T1000 (cell line): ENCODE data around the gene CORO2A.
"Not testable (repeated sequence)": the region's sequence is repeated elsewhere in the genome, so short reads cannot be mapped to it uniquely, and the experiment has no call there.

Experiments used
- DNase-seq: peaks from one replicate; lab custom pipeline; 2025; ENCODE audit warnings: mixed read lengths; lab: John Stamatoyannopoulos, UW

The CORO2A gene

DNA sequence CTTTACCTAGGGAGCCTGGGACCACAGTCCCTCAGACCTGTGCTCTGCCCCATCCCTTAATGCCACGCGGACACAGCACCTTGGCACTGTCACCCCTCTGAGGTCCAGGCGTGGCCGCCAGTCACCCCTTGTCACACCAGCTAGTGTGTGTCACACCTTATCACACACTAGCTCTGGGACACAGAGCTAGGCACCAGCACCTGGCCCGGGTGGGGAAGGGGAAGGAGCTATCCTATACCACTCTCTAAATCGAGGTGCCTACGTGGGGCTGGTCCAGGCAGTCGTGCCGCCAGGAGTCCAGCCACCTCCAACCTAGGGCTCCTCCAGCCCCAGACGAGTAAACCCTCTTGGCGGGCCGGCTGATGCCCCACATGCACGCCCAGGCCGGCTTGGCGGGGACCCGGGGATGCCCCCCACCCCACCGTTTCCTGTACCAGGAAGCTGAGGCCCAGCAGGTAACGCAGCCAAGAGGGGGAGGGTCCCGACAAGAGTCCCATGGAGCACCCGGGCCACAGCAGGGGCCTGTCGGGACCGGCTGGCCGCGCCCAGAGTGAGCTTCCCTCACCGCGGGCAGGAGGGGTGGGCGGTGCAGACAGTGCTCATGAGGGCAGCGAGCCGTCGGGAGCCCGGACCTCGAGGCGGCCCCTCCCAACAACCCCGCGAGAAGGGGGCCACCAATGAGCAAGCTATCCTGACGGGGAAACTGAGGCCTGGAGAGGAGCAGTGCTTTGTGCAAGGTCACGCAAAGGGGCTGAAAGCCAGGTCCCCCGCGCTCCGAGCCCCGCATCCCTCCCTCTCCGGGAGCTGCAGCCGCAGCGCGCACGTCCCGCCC, 550 bp downstream of the CORO2A start:
- DNase-seq: no peak

GRCh38 chr9:98191181-98191608, 1.2 kb downstream of the CORO2A start:
- DNase-seq: no peak

DNA sequence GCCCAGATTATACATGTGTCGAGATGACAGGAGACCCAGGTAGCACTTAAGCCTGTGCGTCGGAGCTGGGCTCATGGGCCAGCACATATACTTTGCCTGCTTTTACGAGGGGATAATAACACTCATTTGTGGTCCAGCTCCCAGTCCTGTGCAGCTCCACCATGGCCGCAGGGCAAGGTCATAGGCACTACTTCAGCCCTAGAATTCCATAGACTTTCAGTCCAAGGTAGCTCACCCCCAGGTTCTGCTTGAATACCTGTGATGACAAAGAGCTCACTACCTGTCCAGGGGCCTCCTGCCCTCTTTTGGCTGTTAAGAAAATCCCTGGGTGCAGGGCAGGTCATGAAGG, 1.7 kb downstream of the CORO2A start:
- no peak for DNase-seq

- no peak for DNase-seq
These were observed 3.0 kb downstream of the CORO2A start for GRCh38 chr9:98189412-98189811.

DNA sequence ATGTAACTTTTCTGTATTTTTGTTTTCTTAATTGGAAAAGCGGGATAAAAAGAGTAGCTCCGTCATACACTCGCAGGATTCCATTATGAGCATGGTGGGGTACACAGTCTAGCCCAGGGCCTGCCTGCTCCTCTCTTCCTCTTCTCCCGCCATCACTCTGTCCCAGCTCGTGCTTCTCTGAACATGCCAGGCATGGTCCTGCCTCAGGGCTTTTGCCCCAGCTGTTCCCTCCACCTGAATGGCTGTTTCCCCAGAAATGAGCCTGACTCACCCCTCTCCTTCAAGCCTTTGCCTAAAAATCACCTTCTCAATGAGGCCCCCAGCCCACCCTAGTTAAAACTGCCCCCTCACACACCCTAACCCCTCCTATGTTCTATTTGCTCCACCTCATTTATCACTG, 4.5 kb downstream of the CORO2A start:
- DNase-seq: no peak

DNA sequence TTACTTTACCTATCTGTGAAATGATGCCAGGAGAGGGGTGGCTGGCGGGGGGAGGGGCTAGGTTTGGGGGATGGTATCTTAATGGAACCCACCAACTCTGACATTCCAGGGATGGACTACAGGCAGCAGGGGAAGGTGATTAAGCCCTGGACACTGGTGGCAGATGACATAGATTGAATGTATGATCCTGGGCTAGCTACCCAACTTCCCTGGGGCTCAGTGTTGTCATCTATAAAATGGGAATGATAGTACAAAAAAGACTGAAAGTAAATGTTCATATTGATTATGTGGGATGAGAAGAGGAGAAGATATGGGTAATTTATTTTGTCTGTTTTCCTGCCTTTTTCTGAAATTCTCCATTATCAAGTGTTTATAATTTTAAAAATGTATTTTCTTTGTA, 6.2 kb downstream of the CORO2A start:
- DNase-seq: no peak

DNA sequence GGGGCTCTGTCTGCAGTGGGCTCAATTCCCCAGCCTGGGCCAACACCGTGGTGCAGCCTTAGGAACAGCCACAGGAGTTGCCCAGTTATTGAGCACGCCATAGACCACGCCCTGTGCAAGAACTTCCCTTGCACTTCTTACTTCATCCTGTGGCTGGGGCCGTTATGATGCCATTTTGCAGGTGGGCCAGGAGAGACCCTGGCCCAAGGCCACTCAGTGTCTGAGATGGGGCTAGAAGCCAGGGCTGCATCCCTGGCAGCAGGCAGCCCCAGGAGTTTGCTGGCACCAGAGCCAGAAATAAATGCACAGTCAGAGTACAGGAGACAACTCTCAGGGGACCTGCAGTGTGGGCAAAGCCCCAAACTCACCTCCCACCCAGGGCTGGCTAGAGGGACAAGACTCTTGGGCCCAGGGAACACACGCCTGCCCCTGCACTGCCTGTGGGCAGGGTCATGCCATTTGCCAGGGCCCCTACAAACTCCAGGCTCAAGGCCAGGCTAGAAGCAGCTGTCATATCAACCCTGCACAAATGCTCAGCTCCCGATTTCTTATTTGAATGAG, 6.7 kb downstream of the CORO2A start:
- no peak for DNase-seq

GRCh38 chr9:98185021-98185567, 7.3 kb downstream of the CORO2A start:
- DNase-seq: no peak

GRCh38 chr9:98184326-98184725, 8.1 kb downstream of the CORO2A start:
- DNase-seq: no peak

DNA sequence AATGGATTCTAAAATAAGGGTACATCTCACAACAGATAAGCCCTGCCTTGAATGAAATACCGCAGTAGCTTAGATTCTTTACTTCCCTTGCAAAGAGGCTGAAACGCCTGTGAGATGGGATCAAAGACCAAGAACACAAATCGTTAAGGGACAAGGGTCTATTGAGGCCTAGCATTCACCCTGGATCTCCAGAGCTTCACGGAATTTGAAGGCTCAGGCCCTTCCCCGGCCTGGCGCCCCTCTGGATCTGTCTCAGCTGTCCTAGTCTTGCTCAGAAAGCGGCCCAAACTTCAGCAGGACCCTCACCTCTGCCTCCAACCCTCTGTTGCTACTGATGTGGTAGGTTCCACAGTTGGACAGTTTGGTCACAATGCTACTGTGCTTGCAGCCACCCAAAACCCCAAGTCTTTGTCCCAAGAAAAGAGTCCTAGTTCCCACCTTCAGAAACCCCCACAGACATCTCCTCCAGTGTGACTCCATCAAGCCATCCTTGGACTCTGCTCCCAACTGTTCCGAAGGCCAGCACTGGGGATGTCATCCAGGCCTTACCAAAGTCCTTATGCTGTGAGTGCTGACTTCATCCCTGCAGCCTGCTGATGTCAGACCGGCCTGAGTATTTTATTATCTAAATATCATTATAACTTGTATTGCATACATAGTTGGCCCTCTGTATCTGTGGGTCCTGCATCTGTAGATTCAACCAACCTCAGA, 9.4 kb downstream of the CORO2A start:
- DNase-seq: no peak

DNA sequence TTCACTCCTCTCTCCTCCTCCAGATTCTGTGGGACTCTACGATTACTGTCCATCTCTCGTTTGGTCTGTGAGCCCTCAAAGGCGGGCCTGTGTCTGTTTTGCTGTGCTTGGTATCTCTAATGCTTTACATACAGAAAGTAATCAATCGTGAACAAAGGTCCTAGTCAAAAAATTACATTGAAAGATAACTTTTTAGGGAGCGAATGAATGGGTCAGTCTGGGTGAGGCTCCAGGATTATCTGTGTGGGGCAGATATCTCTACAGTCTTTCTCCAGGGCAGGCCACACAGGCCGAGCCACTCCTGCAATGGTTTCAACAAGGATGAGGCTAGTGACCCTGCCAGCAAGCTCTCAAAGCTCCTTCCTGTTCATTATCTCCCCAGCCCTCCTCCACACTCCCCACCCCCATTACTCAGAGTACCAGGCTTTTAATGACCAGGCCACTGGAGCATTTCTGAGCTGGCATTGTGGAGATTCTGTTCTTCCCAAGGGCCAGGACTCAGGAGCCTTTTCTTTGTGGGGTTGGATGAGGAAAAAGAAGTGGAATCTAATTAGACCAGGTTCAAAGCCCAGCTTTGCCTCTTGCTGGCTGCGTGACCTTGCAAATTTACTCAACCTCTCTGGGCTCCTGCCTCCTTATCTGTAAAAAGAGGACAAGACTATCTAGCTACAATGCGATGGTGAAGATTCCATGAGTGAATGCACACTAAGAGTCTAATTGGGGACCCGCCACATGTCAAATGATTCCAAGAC, 10.2 kb downstream of the CORO2A start:
- DNase-seq: no peak

DNA sequence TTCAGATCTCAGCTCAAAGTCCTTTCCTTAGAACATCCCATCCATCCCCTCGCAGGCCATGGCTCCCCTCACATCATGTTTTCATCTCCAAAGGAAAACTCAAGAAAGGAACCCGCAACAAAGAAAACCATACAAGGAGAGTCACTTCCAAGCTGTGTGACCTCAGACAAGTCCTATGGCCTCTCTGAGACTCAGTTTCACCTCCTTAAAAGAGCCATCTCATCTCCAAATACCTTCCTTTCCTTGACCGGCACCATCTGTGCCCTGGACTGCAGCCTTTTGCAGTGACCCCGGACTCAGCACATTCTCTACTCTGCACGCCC, 10.7 kb downstream of the CORO2A start:
- DNase-seq: no peak

GRCh38 chr9:98180996-98181395, 11.4 kb downstream of the CORO2A start:
- DNase-seq: no peak

- DNase-seq: no peak
These were observed 13.3 kb downstream of the CORO2A start for GRCh38 chr9:98178874-98179850.

GRCh38 chr9:98176391-98177259, 15.8 kb downstream of the CORO2A start:
- DNase-seq: no peak

DNA sequence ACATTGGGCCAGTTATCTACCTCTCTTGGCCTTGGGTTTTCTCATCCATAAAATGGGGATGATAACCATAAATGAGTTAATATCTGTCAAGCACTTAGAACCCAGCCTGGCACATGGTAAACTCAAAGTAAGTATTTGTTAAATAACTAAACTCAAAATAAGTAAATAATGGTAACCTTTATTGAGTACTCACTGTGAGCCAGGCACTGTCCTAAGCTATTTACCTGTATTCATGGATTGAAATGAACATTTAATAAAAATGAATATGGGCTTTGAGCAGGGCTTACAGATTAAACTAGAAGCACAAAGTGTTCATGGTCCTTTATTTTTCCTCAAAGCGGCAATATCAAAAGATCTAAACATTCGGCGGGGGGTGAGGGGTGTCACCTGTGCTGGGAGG, 16.7 kb downstream of the CORO2A start:
- no peak for DNase-seq

DNA sequence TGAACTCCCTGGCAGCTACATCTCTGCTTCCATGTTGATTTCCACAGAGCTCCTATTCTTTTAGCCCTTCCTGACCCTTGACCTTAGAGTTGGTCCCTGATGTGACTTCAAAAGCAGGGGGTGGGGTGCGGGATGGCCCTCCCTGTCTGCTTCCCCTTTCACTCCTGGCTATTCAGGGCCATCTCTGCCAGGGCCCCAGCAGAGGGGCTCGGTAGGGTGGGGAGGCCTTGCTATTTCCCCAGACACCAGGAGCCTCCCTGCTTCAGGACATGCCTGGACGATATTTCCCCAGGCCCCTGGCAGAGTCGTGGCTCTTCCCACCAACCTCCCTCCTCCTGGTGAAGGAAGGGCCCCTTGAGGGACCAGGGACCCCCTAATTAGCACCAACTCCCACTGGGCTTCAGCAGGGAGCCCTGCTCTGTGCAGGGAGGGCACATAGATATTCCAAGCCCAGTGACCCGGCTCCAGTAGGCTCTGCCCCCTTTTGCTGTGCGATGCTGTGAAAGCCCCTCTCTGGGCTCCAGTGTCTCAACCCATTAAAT, 17.3 kb downstream of the CORO2A start:
- DNase-seq: no peak

GRCh38 chr9:98174502-98174918, 17.9 kb downstream of the CORO2A start:
- DNase-seq: not testable (repeated sequence)

- no peak for DNase-seq
These were observed 19.3 kb downstream of the CORO2A start for GRCh38 chr9:98173181-98173580.

GRCh38 chr9:98172604-98173003, 19.8 kb downstream of the CORO2A start:
- DNase-seq: no peak
